GM12875 (cell line): Measurements from ENCODE around the gene GEMIN2.

ENCODE experiments used
- H3K4me3 ChIP-seq: one replicate; pipeline ENCODE4 v1.5.1; 2011; ENCODE audit warnings: low read depth, low read length, control low read depth
- CTCF ChIP-seq: IDR thresholded peaks from 2 replicates; pipeline ENCODE4 v1.5.1; 2011; ENCODE audit warnings: low read depth, mild to moderate bottlenecking, control low read depth, inconsistent platforms, low read length, moderate library complexity, borderline replicate concordance; ENCODE audit not compliant: insufficient read depth

GEMIN2 gene

DNA sequence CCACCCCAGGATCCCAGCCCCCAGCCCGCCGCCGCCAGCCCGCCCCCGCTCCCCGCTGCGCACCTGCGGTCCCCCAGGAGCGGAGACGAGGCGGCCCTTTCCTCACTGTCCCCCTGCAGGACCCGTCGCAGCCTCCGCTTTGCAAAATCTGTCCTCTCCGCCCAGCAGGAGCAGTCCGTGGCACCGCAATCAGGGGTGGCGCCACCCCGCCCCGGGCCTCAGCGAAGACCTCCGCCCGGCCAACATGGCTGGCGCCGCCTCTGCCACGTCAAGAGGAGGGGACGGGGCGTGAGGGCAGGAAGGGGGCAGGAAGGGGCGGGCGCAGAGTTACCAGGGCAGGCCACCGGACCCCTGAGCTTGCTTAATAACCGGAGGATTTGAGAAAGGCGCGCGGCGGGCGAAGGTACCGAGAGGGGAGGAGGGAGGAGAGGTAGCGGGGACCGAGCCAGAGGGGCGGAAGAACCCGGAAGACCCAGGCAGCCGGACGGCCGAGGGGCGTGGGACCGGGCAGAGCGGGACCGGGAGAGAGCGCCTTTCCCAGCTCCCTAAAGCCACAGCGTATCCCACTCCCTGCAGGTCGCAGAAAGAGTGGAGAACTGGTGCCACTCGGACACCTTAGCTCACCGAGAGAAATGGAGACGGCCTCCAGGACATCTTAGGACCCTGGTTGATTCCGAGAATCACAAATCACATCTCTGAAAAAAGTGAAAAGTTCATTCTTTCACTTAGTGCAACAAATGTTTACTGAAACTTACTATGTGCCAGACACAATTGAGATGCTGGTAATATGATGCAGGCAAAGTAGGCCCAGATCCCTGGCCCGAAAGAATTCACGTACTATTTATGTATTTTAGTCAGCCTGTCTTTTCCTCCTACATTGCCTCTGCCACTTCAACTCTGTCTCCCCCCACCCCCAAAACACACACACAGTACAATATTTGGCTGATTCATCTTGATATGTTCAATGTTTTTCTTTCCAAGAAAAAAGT lies 10.9 kb upstream of the GEMIN2 start, which contains the start of gene SEC23A:
Gene SEC23A, minus strand, starts transcription at position 267 of the 989 bp plus-strand sequence. CDS start 7,117 bp downstream, outside the sequence.
- peak within 1 kb of the TSS; percentile 61 for H3K4me3 ChIP-seq
- TF ChIP-seq CTCF: no peak

GRCh38 chr14:39104078-39104801 lies 9.9 kb upstream of the GEMIN2 start:
- H3K4me3 ChIP-seq: peak overlapping the region; percentile 61

GRCh38 chr14:39107591-39107996 lies 6.5 kb upstream of the GEMIN2 start:
- TF ChIP-seq CTCF: no peak; the same call in 1 of the 2 replicates
- H3K4me3 ChIP-seq: no peak overlapping the region

- H3K4me3 ChIP-seq: no peak overlapping the region
- no peak for TF ChIP-seq CTCF
Observed at GRCh38 chr14:39108791-39109190, 5.3 kb upstream of the GEMIN2 start.

DNA sequence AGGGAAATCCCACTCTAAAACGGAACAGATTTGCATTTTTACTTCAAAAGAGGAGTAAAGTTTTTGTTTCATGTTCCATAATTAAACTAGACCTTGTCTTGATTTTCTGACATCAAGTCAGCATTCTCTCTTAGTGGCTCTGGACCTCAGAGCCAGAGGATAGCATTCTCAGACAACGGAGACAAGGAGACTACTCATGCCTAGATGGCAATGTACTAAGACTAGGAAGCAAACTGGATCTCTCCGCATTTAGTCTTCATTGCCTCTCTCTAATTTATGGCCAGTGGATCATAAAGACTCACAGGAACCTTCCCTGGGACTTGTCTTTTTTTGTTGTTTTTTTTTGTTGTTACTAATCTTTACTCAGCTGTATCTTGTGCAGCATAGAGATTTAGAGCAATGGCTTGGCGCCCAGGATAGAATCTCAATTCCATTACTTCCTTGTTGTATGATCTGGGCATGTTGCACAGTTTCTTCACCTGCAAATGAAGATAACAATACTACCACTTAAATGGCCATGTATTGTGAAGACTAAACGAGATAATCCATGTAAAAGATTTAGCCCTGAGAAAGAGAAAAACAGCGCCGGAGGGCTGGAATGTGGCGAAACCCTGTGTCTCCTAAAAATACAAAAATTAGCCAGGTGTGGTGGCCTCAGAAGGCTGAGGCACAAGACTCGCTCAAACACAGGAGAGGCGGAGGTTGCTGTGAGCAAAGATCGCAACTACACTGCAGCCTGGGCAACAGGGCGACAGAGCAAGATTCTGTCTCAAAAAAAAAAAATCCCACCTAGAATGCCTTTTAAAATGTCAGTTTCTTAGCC lies 4.0 kb upstream of the GEMIN2 start:
- TF ChIP-seq CTCF: no peak
- no peak overlapping the region for H3K4me3 ChIP-seq

- no peak for TF ChIP-seq CTCF
Observed at GRCh38 chr14:39113685-39114072, 444 bp upstream of the GEMIN2 start.

More at GRCh38 chr14:39113685-39114072, 444 bp upstream of the GEMIN2 start:
- no peak overlapping the region for H3K4me3 ChIP-seq
